MM.1S (cell line): ENCODE measurements around the gene MTLN.
"Not testable (repeated sequence)": the region's sequence is repeated elsewhere in the genome, so short reads cannot be mapped to it uniquely, and the experiment has no call there.

ENCODE experiments used
- DNase-seq: peaks from one replicate; pipeline ENCODE4 v3.0.0-alpha.2; 2015
- H2AFZ ChIP-seq: fragments of 300-600 bp; sonication (generic); 2 replicates; pipeline ENCODE4 v1.6.0; 2016; ENCODE audit warnings: antibody characterized with exemption, low read length
- H3F3A ChIP-seq: fragments of 300-600 bp; sonication (generic); 2 replicates; pipeline ENCODE4 v1.6.1; 2016; ENCODE audit warnings: mild to moderate bottlenecking, antibody characterized with exemption, low read length, moderate library complexity, mixed read lengths; ENCODE audit not compliant: insufficient read depth
- H3K27ac ChIP-seq: fragments of 300-600 bp; sonication (generic); 2 replicates; pipeline ENCODE4 v1.5.1; 2016; ENCODE audit warnings: mild to moderate bottlenecking, low read length
- H3K27me3 ChIP-seq: fragments of 300-600 bp; sonication (generic); replicated peaks from 2 replicates; pipeline ENCODE4 v1.6.0; 2016; ENCODE audit warnings: low read length; ENCODE audit not compliant: insufficient read depth
- H3K36me3 ChIP-seq: fragments of 300-600 bp; sonication (generic); replicated peaks from 2 replicates; pipeline ENCODE4 v1.6.1; 2016; ENCODE audit warnings: mild to moderate bottlenecking, low read length, mixed read lengths; ENCODE audit not compliant: insufficient read depth
- H3K4me1 ChIP-seq: fragments of 300-600 bp; sonication (generic); 2 replicates; pipeline ENCODE4 v1.6.1; 2016; ENCODE audit warnings: low read length, mixed read lengths
- H3K4me2 ChIP-seq: fragments of 300-600 bp; sonication (generic); 2 replicates; pipeline ENCODE4 v1.6.0; 2016; ENCODE audit warnings: low read depth, low read length
- H3K4me3 ChIP-seq: fragments of 300-600 bp; sonication (generic); 2 replicates; pipeline ENCODE4 v1.5.1; 2016; ENCODE audit warnings: low read length, mixed read lengths
- H3K79me2 ChIP-seq: fragments of 300-600 bp; sonication (generic); 2 replicates; pipeline ENCODE4 v1.6.1; 2016; ENCODE audit warnings: mixed run types, low read length, mixed read lengths
- H3K9ac ChIP-seq: fragments of 300-600 bp; sonication (generic); 2 replicates; pipeline ENCODE4 v1.6.1; 2016; ENCODE audit warnings: low read length, mixed read lengths
- H3K9me2 ChIP-seq: fragments of 300-600 bp; sonication (generic); replicated peaks from 2 replicates; pipeline ENCODE4 v1.6.1; 2016; ENCODE audit warnings: mild to moderate bottlenecking, low read length, mixed read lengths; ENCODE audit not compliant: insufficient read depth
- H3K9me3 ChIP-seq: fragments of 300-600 bp; sonication (generic); replicated peaks from 2 replicates; pipeline ENCODE4 v1.6.1; 2016; ENCODE audit warnings: mild to moderate bottlenecking, low read length, mixed read lengths; ENCODE audit not compliant: insufficient read depth
- H4K20me1 ChIP-seq: fragments of 300-600 bp; sonication (generic); 2 replicates; pipeline ENCODE4 v1.6.1; 2016; ENCODE audit warnings: mild to moderate bottlenecking, low read length, moderate library complexity, mixed read lengths; ENCODE audit not compliant: insufficient read depth
- CTCF ChIP-seq: fragments of 300-600 bp; sonication (generic); IDR thresholded peaks from 2 replicates; pipeline ENCODE4 v1.5.1; 2016; ENCODE audit warnings: antibody characterized with exemption, low read length, mixed read lengths
- EZH2 ChIP-seq: fragments of 300-600 bp; sonication (generic); optimal IDR thresholded peaks from 2 replicates; pipeline ENCODE3; 2017; ENCODE audit warnings: low read depth, mild to moderate bottlenecking, antibody characterized with exemption, low read length, mixed read lengths
- EZH2phosphoT487 ChIP-seq: fragments of 300-600 bp; sonication (generic); IDR thresholded peaks from 2 replicates; pipeline ENCODE4 v1.6.1; 2018; ENCODE audit warnings: antibody characterized with exemption, low read length

MTLN gene, protein sequence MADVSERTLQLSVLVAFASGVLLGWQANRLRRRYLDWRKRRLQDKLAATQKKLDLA

DNA sequence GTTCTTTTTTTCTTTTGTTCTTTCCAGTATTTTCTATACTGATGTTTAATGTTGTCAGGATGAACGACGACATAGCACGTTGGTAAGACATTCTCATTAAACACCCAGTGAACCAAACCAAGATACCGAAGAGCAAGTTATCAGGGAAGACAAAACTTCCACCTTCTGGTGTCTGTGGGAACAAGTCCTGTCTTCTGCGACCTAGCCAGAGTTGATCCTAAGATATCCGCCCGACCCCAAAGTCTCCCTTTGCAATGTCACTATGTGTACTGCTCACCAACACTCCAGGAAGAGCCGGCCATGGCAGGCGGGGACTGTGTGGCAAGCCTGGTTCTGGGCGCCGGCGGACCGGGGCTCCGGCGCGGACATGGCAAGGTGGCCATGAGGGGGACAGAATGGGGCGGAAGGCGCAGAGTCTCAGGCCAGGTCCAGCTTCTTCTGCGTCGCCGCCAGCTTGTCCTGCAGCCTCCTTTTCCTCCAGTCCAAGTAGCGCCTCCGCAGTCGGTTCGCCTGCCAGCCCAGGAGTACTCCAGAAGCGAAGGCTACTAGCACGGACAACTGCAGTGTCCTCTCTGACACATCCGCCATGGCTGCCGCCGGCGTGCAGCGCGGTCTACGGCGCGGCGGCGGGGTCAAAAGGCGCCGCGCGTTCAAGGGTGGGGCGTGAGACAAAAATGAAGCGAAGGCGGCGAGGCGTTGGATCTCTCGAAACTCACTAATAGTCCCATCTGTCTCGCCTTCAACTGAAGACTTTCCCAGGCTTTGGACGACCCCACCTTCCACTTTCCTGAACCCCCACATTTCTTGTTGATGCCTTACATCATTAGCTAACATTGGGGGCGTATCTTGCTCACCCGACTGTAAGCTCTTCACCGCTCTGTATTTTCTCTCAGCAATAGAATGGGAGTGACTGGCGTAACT, at the start of gene MTLN:
Gene MTLN (minus strand): TSS at position 610 of the 921 bp plus-strand sequence. CDS start 22 bp downstream, at position 588.
- H4K20me1 ChIP-seq, result no peaks in the 10 kb centered on the region
- no peaks in the 10 kb centered on the region for H3K27me3 ChIP-seq
- H3K4me3 ChIP-seq, result peak within 1 kb of the TSS; percentile 99
- H3F3A ChIP-seq, result peaks cover 12% of the 10 kb centered on the region
- peaks cover 18% of the 10 kb centered on the region for H3K79me2 ChIP-seq
- DNase-seq, result peak; percentile 76
- peaks cover 28% of the 10 kb centered on the region for H3K4me1 ChIP-seq
- H3K9me2 ChIP-seq, result no peaks in the 10 kb centered on the region
- H3K27ac ChIP-seq, result peak within 1 kb of the TSS; percentile 45; the same call in 1 of the 2 replicates
- peak within 1 kb of the TSS; percentile 95 for H2AFZ ChIP-seq
- H3K9ac ChIP-seq, result peak within 1 kb of the TSS; percentile 94
- peak within 1 kb of the TSS; percentile 91 for H3K4me2 ChIP-seq
- H3K9me3 ChIP-seq, result no peaks in the 10 kb centered on the region
- H3K36me3 ChIP-seq, result no peaks in the 10 kb centered on the region
- no peak for TF ChIP-seq CTCF
- TF ChIP-seq EZH2, result no peak
- TF ChIP-seq EZH2phosphoT487, result no peak

- not testable (repeated sequence) for H3K9me3 ChIP-seq, H3K27ac ChIP-seq, H3K9me2 ChIP-seq, H3K4me3 ChIP-seq, H3K9ac ChIP-seq, H3K36me3 ChIP-seq, H3K79me2 ChIP-seq, H2AFZ ChIP-seq, H3F3A ChIP-seq, H3K4me1 ChIP-seq, H3K27me3 ChIP-seq, DNase-seq, H4K20me1 ChIP-seq, H3K4me2 ChIP-seq
Measured at GRCh38 chr2:110261910-110262309, 49.6 kb upstream of the MTLN start.

DNA sequence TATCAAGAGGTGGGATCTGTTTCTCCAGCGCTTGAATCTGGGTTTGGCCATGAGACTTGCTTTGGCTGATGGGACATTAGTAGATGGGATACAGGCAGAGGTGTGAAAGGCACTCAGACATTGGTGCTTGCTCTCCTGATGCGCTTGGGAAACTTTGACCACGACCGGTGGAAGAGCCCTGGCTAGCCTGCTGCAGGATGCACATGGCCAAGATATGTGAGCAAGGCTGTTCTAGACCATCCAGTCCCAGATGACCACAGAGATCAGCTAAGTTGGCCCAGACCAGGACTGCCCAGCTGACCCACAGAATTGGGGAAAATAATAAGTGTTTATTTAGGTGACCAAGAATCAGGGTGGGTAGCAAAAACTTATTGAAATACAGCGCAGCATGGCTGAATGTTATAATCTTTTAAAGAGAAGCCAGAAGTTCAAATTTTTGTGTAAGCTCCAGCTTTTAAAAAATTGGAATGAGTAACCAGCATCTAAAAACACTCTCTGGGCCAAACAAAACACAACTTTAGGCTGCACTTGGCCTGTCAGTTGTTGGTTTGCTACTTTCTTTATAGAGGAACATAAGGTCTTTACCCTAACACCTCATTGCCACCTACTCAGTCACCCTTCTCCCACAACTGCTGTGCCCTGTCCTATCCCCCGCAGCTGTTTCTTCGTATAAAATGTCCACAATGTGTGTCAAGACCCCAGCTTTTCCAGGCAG, 35.9 kb upstream of the MTLN start:
- not testable (repeated sequence) for H3K36me3 ChIP-seq, H3K4me1 ChIP-seq, H3F3A ChIP-seq

DNA sequence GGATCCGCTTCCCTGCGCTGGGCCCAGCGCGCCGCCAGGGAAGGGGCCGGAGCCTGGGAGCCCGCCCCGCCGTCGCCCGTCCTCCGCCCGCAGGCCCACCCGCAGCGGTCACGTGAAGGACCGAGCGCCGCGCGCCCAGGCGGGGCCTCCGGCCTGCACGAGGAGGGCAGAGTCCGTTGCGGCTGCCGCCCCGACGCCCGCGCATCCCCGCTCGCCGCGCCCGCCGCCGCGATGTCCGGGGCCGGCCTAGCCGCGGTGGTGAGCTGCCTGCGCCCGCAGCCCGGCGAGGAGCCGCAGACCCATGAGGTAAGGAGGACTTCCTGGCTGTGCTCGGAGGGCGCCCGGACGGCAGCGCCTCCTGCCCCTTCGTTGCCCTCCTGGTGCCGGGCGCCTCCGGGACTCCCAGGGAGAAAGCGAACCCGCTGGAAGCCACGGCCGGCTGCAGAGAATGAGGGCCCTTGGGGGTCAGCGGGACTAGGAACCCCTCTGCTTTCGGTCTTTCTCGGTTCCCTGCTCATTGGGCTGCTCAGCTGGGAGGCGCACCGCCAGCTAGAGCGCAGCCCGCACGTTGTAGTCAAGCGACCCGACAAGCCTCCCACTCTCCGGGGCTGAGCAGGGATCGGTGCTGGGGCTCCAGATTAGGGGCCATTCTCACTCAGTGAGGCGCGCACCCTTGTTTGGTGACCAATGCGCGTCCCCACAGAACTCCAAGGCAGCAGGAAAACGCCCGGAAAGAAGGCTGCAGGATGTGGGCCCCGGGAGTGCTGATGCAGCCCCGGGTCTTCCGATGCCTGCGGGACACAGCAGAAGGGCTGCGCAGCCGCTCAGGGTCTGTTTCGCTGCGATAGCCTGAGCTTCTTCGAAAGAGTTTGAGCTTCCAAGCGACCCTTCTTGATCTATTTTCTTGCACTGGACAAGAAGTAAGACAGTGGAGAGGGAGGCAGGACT, 33.4 kb upstream of the MTLN start:
- H3K36me3 ChIP-seq, H3K27ac ChIP-seq, H3K79me2 ChIP-seq, H3K4me3 ChIP-seq, H3K4me1 ChIP-seq, H3K9me2 ChIP-seq, H2AFZ ChIP-seq, H3F3A ChIP-seq, H3K27me3 ChIP-seq, H3K9me3 ChIP-seq, H3K4me2 ChIP-seq, H3K9ac ChIP-seq, DNase-seq, H4K20me1 ChIP-seq: not testable (repeated sequence)

More for the DNA sequence above, 35.9 kb upstream of the MTLN start:
- DNase-seq, H3K4me3 ChIP-seq, H3K27me3 ChIP-seq, H3K79me2 ChIP-seq, H3K4me2 ChIP-seq, H4K20me1 ChIP-seq, H3K27ac ChIP-seq, H2AFZ ChIP-seq, H3K9me3 ChIP-seq, H3K9ac ChIP-seq, H3K9me2 ChIP-seq: not testable (repeated sequence)

- not testable (repeated sequence) for H3K4me2 ChIP-seq, H3K27me3 ChIP-seq, H3K4me1 ChIP-seq, H3K4me3 ChIP-seq, H3K36me3 ChIP-seq, H3K9me2 ChIP-seq, H4K20me1 ChIP-seq, H3K9me3 ChIP-seq, H3K79me2 ChIP-seq, H3K27ac ChIP-seq, H2AFZ ChIP-seq, H3K9ac ChIP-seq, DNase-seq, H3F3A ChIP-seq
Measured at GRCh38 chr2:110243283-110243682, 30.9 kb upstream of the MTLN start.

DNA sequence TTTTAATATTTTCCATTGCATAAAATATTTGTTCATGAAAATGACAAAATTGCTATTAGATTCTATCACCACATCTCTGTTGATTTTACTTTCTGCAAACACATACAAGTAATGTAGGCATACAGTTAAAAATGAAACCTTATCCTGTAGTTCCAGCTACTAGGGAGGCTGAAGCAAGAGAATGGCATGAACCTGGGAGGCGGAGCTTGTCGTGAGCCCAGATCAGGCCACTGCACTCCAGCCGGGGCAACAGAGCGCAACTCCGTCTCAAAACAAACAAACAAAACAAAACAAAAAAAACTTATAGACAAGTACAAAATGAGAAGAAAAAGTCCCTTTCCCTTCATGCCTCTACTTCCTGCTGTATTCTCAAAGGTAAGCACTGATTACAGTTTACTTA, 22.2 kb upstream of the MTLN start:
- DNase-seq, H3K4me2 ChIP-seq: not testable (repeated sequence)

More for the DNA sequence above, 22.2 kb upstream of the MTLN start:
- H3K4me3 ChIP-seq, H2AFZ ChIP-seq, H3F3A ChIP-seq, H3K9ac ChIP-seq, H3K27ac ChIP-seq, H3K27me3 ChIP-seq, H3K9me3 ChIP-seq, H3K36me3 ChIP-seq, H3K79me2 ChIP-seq, H3K9me2 ChIP-seq, H3K4me1 ChIP-seq, H4K20me1 ChIP-seq: not testable (repeated sequence)
